Smooth muscle cell of the brain vasculature (primary cell): ENCODE measurements around the gene ZC3H7B.
"Not testable (repeated sequence)": the region's sequence is repeated elsewhere in the genome, so short reads cannot be mapped to it uniquely, and the experiment has no call there.

Experiments
- DNase-seq: peaks from one replicate; pipeline ENCODE4 v3.0.0-alpha.2; 2012; ENCODE audit warnings: low read depth, low spot score

ZC3H7B gene

GRCh38 chr22:41380993-41381328 lies 79.6 kb downstream of the ZC3H7B start:
- no peak for DNase-seq

- peak; percentile 96 for DNase-seq
Measured at GRCh38 chr22:41381329-41382097, 80.2 kb downstream of the ZC3H7B start, which contains the start of gene TEF. TSS of gene TEF (plus strand) at chr22:41381942. CDS start at chr22:41382045, 103 bp downstream.

DNA sequence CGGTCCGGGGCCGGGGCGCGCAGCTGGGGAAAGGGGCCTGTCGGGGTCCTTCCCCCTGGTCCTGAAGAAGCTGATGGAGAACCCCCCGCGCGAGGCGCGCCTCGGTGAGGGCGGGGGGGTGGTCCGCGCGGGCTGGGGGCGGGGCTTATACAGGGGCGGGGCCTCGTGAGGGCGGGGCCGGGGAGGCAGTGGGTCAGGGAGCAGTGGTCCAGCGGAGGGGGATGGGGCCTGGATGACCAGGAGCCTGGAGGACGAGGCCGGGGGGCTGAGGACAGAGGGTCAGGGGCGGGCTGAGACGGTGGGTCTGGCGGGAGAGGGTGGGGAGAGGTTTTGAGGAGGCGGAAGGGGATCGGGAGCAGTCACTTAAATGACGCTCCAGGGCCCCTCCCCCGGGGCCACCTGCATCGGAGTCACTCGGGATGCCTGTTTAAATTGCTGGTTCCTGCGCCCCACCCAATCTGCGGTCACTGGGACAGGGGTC lies 80.8 kb downstream of the ZC3H7B start:
- DNase-seq: no peak

DNA sequence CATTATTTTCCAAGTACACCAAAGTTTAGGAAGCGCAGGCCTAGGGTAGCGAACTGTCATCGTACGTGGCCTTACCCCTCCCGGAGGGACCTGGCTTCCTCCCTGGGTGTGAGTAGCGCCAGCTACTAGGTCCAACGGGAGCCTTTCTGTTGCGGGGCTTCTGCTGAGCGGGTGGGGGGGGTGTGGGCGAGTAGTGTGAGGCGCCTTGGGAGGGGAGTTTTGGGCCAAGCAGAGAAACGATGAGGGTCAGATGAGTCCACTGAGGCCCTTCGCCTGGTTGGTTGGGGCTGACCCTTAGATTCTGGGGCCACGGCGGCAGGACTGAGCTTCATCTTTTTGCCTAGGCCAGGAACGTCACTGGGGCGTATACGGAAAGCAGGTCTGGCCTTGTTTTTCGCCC lies 81.3 kb downstream of the ZC3H7B start:
- no peak for DNase-seq

GRCh38 chr22:41383085-41383484 lies 81.8 kb downstream of the ZC3H7B start:
- DNase-seq: no peak

DNA sequence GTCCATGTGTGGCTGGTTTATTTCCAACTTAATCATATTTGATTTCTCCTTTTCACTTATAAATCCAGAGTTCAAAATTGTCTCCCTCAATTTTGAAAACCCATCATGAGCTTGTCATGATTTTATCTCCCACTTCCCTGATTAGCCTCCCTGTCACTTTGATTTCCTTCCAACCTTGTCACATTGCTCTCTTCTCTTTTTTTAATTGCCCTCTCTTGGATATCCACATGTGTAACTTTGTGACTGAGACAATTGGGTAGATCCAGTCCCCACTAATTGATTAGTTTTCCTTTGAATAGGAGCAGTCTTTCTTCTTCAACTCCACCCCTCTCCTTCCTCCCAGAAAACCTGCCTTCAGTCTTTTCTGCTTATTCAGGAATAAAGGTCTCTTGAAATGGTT lies 82.8 kb downstream of the ZC3H7B start:
- DNase-seq: no peak

GRCh38 chr22:41387341-41387740 lies 86.0 kb downstream of the ZC3H7B start:
- DNase-seq: no peak

- DNase-seq: no peak
Measured at GRCh38 chr22:41394012-41394356, 92.7 kb downstream of the ZC3H7B start.

- DNase-seq: no peak
Measured at GRCh38 chr22:41395531-41396240, 94.4 kb downstream of the ZC3H7B start.

DNA sequence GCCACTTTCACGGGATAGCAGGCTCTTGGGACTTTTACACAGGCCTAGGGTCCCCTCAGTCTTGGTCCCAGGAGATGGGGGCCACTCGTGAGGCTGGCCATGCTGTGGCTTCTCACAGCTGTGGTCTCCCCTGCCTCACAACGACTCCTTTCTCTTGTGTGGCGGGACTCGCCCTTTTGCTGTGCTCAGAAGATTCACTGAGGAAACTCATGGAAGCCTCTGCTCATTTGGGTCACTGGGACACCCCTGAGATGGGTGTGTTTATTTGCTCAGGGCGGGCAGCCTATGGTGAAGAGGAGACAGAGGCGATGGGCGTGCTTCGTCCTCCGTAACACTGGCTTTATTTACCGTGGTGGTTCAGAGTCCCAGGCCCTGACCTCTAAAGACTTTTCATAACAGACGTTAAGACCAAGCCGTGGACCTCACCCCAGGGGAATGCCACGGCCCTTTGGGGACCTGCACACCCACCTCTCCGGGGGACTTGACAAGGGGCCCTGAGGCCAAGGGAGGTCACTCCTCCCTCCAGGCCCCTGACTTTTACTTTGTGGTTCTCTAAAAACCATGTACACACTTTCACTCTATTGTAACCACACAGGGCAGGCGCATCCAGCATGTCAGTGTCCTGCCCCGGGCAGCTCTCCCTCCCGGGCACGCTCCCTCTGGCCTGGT lies 96.0 kb downstream of the ZC3H7B start:
- DNase-seq: no peak

DNA sequence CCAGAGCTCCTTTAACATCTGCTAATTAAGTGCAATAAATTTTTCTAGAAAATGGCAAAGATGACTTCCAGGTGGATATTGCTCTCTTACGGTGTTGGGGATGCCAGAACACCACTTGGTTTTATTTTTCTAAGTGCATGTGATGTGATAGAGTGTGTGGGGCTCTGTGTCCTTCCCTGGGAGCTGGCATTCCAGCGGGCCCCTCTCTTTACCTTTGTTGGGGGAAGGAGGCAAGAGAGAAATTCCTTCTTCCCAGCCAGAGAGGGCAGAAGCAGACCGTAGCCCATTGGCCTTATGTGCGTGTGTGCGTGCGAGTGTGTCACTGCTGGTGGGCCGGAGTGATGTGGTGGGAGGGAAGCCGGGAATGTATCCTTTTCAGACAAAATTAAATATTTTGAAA lies 97.6 kb downstream of the ZC3H7B start:
- DNase-seq: no peak

- DNase-seq: no peak
Measured at GRCh38 chr22:41401781-41402648, 100.7 kb downstream of the ZC3H7B start.

DNA sequence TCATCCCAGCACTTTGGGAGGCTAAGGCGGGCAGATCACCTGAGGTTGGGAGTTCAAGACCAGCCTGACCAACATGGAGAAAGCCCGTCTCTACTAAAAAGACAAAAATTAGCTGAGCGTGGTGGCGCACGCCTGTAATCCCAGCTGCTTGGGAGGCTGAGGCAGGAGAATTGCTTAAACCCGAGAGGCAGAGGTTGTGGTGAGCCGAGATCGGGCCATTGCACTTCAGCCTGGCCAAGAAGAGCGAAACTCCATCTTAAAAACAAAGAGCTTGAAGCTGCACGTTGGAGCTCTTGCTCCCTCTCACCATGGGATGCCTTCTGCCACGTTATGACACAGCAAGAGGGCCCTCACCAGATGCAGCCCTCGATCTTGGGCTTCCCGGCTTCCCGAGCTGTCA lies 101.5 kb downstream of the ZC3H7B start:
- not testable (repeated sequence) for DNase-seq

- peak; percentile 59 for DNase-seq
Measured at GRCh38 chr22:41403532-41404318, 102.4 kb downstream of the ZC3H7B start.

DNA sequence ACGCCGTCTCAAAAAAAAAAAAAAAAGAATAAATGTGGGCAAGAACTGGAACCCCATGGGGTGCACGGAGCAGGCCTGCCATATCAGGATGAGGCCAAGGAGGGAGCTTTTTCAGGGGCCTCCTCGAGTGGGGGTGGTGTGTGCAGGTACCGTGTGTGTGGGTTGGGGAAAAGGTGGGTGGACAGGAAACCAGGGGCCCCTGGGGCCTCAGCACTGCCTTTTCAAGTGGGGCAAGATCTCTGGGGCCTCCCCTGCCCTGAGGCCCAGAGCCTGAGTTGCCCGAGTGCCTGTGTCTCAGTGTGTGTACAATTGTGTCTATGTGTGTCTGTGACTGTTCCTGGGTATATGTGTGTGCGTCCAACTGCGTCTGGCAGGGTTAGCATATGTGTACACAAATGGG lies 104.3 kb downstream of the ZC3H7B start:
- DNase-seq: no peak

DNA sequence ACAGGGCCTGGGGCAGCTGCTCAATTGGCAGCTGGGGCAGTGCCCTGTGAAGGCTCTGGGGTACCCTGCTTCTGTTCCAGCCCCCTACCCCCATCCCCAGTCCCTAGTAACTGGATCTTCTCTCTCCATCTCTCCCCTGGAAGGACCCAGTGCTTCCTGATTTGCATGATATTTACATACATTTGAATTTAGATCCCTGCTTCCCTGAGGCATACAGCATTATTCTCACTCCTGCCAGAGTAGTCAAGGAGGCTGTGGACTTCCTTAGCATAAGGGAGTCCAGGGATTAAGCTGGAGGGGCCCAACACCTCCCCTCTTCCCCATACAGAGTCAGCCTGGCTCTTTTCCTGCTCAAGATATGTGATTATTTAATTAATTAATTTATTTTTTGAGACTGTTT lies 105.1 kb downstream of the ZC3H7B start:
- DNase-seq: no peak

- no peak for DNase-seq
Measured at GRCh38 chr22:41407433-41407832, 106.1 kb downstream of the ZC3H7B start.

DNA sequence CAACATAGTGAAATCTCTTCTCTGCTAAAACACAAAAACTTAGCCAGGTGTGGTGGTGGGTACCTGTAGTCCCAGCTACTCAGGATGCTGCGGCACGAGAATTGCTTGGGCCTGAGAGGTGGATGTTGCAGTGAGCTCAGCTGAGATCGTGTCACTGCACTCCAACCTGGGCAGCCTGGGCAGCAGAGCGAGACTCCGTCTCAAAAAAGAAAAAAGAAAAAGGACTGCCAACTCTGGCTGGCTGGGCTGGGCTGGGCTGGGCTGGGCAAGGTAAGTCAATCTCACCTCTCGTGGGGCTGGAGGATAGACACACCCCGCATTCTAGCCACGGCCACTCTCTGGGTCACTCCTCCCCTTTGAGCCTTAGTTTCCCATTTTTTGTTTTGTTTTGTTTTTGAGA lies 107.3 kb downstream of the ZC3H7B start:
- no peak for DNase-seq
